Activated CD8-positive, alpha-beta T cell treated with anti-CD3 and anti-CD28 coated beads for 36 hours (primary cell): ENCODE results near the gene TRHDE. TPM values are rescaled to one million over a fixed set of nuclear protein-coding genes. Genes with fewer than 3 reads are reported as not detected.

Experiments
- ATAC-seq: fragments of 200-7000 bp; cut with Tn5 transposase; one replicate; pipeline ENCODE4 v1.10.0; 2021; ENCODE audit warnings: mild to moderate bottlenecking, moderate library complexity
- CTCF ChIA-PET: fragments of 350-600 bp; sonication (Branson Sonifier 250); formaldehyde crosslinking; loops from one replicate; lab custom pipeline; 2021; ENCODE audit warnings: antibody characterized with exemption; lab: Charles Lee
- POLR2A ChIA-PET: fragments of 350-600 bp; sonication (Branson Sonifier 250); formaldehyde crosslinking; loops from one replicate; lab custom pipeline; 2021; ENCODE audit warnings: antibody characterized with exemption; lab: Charles Lee
- DNase-seq: peaks from one replicate; pipeline ENCODE4 v3.0.0-alpha.2; 2020
- H3K27ac Mint-ChIP-seq: one replicate; pipeline ENCODE4 v1.8.0; 2021; ENCODE audit warnings: mild to moderate bottlenecking, mixed read lengths
- H3K27me3 Mint-ChIP-seq: one replicate; pipeline ENCODE4 v1.8.0; 2021; ENCODE audit warnings: mixed read lengths
- H3K36me3 Mint-ChIP-seq: one replicate; pipeline ENCODE4 v1.8.0; 2021; ENCODE audit warnings: low read depth, mixed read lengths
- H3K4me1 Mint-ChIP-seq: one replicate; pipeline ENCODE4 v1.8.0; 2021; ENCODE audit warnings: low read depth, mixed read lengths
- H3K4me3 Mint-ChIP-seq: one replicate; pipeline ENCODE4 v1.8.0; 2021; ENCODE audit warnings: mild to moderate bottlenecking, moderate library complexity, mixed read lengths
- H3K9me3 Mint-ChIP-seq: one replicate; pipeline ENCODE4 v1.8.0; 2021; ENCODE audit warnings: mixed read lengths
- CTCF ChIP-seq: fragments of 200-600 bp; IDR thresholded peaks from one replicate; pipeline ENCODE4 v1.8.0; 2022; ENCODE audit warnings: antibody characterized with exemption, mild to moderate bottlenecking
- intact Hi-C: fragments of 100-400 bp; cut with micrococcal nuclease; formaldehyde crosslinking; loops from one replicate; pipeline ENCODE4 v1.10.0; 2022
- total RNA-seq, 2 experiments: library from RNA; stranded (reverse); gene quantifications; one replicate each; pipeline ENCODE4 v1.2.3, GENCODE V29; 2021

TRHDE gene
- total RNA-seq, 2 experiments from 2014 or later, result not detected

GRCh38 chr12:72286526-72286925 is 14.4 kb downstream of the TRHDE start:
- H3K27me3 Mint-ChIP-seq, result peaks cover 2% of the 10 kb centered on the region
- POLR2A ChIA-PET, result no interaction called here
- TF ChIP-seq CTCF, result no peak
- intact Hi-C loops, result no loop called here
- no peak for ATAC-seq
- no peaks in the 10 kb centered on the region for H3K36me3 Mint-ChIP-seq
- H3K9me3 Mint-ChIP-seq, result no peaks in the 10 kb centered on the region
- DNase-seq, result no peak
- H3K4me3 Mint-ChIP-seq, result no peak overlapping the region
- CTCF ChIA-PET, result no interaction called here
- H3K4me1 Mint-ChIP-seq, result no peaks in the 10 kb centered on the region
- H3K27ac Mint-ChIP-seq, result no peak overlapping the region

- no peak for TF ChIP-seq CTCF
- Mint-ChIP-seq H3K27ac (no peak overlapping the region), H3K9me3 (no peaks in the 10 kb centered on the region), H3K4me3 (no peak overlapping the region), H3K36me3 (no peaks in the 10 kb centered on the region), H3K4me1 (no peaks in the 10 kb centered on the region), H3K27me3 (peaks cover 2% of the 10 kb centered on the region)
- ATAC-seq (no peak), DNase-seq (no peak)
- POLR2A ChIA-PET, result no interaction called here
- intact Hi-C loops, result no loop called here
- CTCF ChIA-PET, result interaction anchor here (0.7 kb wide), 1 partner anchor 13 kb away, joined by 3 read pairs; no protein-coding TSS in a partner anchor
Measured at GRCh38 chr12:72288436-72288835, 16.3 kb downstream of the TRHDE start.

- H3K27me3 Mint-ChIP-seq, result peaks cover 2% of the 10 kb centered on the region
- CTCF ChIA-PET, result interaction anchor here (0.7 kb wide), 1 partner anchor 13 kb away, joined by 3 read pairs; no protein-coding TSS in a partner anchor
- ATAC-seq (no peak), DNase-seq (no peak)
- H3K4me1 Mint-ChIP-seq, result no peaks in the 10 kb centered on the region
- no peak overlapping the region for H3K4me3 Mint-ChIP-seq
- H3K9me3 Mint-ChIP-seq, result no peaks in the 10 kb centered on the region
- TF ChIP-seq CTCF, result no peak
- no peak overlapping the region for H3K27ac Mint-ChIP-seq
- POLR2A ChIA-PET, result no interaction called here
- H3K36me3 Mint-ChIP-seq, result no peaks in the 10 kb centered on the region
- intact Hi-C loops, result no loop called here
Measured at GRCh38 chr12:72288911-72289310, 16.7 kb downstream of the TRHDE start.

GRCh38 chr12:72289633-72290032 is 17.5 kb downstream of the TRHDE start:
- peaks cover 2% of the 10 kb centered on the region for H3K27me3 Mint-ChIP-seq
- no peaks in the 10 kb centered on the region for H3K4me1 Mint-ChIP-seq
- TF ChIP-seq CTCF, result no peak
- POLR2A ChIA-PET, result no interaction called here
- CTCF ChIA-PET, result no interaction called here
- no peaks in the 10 kb centered on the region for H3K9me3 Mint-ChIP-seq
- no peaks in the 10 kb centered on the region for H3K36me3 Mint-ChIP-seq
- no peak overlapping the region for H3K4me3 Mint-ChIP-seq
- no peak overlapping the region for H3K27ac Mint-ChIP-seq
- intact Hi-C loops, result no loop called here
- DNase-seq (no peak), ATAC-seq (no peak)

GRCh38 chr12:72291175-72291574 is 19.0 kb downstream of the TRHDE start:
- POLR2A ChIA-PET, result no interaction called here
- Mint-ChIP-seq H3K27ac (no peak overlapping the region), H3K4me3 (no peak overlapping the region), H3K27me3 (no peaks in the 10 kb centered on the region), H3K4me1 (no peaks in the 10 kb centered on the region), H3K36me3 (no peaks in the 10 kb centered on the region), H3K9me3 (no peaks in the 10 kb centered on the region)
- CTCF ChIA-PET, result no interaction called here
- no peak for ATAC-seq
- no peak for TF ChIP-seq CTCF
- DNase-seq, result no peak
- intact Hi-C loops, result no loop called here
